Activated T-helper 1 cell treated with anti-CD3 and anti-CD28 coated beads, Interleukin-2, amount 50 U/mL, for 16 hours (primary cell): ENCODE data around the gene KATNB1.
"Not testable (repeated sequence)": the region's sequence is repeated elsewhere in the genome, so short reads cannot be mapped to it uniquely, and the experiment has no call there.

Source experiments
- DNase-seq, 2 donors: peaks; one replicate each; pipeline ENCODE4 v3.0.0-alpha.2; 2020; ENCODE audit warnings: low read depth in 1 of 2, low spot score in 1 of 2

Gene KATNB1

DNA sequence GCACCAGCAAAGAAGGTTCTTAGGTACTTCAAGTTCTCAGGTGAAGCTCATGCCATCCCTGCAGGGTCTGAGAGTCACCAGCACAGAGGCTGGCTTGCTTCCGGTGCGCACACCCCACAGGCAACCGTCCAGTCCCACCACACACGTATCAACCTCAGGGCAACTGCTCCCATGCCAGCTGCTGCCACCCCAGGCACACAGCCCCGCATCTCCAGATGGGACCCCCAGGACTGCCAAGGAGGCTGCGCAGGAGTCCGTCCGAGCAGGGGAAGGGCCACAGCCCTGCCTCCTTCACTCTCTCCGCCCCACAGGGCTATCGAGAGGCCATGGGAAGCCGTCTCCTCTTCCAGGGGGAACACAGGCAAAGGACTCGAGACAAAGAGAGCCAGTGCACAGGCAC, 53.4 kb downstream of the KATNB1 start:
- DNase-seq, result no peak

DNA sequence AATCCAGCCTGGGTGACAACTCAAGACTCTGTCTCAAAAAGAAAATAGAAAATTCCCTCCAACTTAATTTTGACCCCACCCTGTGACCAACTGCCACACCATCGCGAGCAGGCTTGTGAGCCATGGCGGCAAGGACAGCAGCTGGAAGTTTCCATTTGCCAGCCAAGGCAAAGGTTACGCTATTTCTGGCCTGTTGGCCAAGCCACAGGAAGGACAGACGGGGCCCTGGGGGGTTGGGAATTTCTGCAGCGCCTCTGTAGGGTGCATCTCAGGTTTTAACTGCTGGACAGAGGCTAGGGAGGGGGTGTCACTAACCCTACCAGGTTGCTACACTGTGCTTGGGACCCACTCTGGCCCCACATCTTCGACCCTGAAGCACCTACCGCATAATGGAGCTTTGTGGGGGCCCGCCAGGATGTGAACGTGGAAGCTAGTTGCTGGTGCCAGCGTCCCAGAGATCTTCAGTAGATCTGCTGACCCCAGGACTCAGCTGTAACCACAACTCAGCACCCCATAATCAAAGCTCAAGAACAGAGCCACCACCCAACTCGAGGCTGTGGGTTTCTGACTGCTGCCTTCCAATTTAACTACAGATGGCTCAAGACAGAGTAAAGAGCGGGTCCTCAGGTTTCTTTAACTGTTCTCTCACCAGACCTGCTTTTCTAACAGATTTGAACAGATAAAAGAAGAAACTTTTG, 55.8 kb downstream of the KATNB1 start:
- DNase-seq, result no peak

DNA sequence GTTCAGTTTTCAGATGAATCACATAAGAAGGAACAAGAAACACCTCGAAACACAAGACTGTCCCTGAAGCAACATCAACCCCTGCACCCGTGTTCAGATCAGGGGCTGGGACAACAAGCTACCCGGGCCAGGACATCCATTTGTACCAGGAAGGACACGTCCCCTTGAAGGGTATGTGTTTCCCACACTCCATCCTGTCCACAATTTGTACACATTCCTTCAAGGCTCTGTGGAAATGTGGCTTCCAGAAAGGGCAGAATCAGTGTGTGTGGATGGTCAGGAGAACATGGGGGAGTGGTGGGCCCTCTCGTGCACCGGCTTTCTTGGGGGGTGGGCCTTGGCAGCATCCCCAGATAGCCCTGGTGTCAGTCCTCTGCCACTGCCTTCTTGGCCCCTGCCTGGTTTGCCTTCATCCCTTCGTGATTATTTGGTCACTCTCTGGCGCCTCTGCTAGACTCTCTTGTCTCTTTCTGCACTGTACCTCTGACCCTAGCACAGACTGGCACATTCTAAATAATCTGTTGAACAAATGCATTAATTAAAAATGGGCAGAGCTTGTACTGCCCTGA, 56.4 kb downstream of the KATNB1 start:
- no peak for DNase-seq

DNA sequence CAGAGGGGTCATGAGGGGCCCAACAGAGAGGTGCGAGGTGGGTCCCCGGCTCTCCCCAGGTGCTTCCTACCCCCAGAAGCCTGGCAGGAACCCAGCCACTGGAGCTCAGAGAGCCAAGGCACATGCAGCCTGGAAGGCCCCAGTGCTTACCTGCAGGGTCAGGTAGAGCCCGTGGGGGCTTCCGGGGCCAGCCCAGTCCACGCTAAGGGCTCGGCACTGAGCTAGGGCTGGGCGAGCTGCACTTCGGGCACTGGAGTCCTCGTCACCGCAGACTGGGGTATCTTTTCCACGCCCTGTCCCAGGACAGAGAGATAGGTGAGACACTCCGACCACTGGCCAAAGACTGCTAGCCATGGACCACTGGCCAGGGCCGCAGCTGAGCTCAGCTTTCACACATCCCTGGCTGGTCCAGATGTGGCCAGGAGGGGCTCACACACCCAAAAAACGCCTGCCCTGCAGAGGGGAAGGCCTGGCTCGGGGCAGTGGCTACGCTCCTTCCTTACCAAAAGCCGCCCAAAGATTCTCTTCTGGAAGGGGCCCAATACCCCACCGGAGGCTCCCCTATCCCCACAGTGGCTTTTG, 59.4 kb downstream of the KATNB1 start:
- no peak for DNase-seq

DNA sequence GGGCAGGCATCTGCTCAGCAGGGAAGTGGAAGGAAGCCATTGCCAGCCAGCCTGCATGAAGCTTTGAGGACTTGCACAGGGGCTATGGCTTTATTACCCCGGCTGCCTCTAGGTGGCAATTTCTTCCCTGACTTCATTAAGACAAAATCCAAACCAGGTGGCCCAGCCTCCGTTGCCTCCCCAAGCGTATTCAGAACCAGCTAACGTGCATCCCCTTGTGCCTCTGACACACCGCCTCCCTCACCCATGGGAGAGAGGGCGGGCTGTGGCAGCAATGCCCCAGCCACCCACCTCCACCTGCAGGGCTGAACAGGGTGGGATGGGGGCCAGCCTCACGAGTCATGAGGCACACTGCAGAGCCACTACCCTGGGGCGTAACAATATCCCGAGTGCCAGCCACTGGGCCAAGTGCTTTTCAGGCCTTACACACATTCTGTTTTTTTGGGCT, 59.9 kb downstream of the KATNB1 start:
- no peak for DNase-seq

DNA sequence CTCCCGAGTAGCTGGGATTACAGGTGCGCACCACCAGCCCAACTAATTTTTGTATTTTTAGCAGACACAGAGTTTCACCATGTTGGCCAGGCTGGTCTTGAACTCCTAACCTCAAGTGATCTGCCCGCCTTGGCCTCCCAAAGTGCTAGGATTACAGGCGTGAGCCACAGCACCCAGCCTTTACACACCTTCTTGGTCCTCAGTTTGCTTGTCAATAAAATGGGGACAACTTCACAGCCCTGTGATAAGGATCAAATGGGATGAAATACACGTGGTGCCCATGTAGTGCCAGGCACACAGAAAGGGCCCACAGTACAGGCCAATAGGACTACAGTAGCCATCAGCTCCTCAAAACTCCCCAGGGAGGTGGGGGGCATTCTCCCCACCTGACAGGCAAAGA, 60.4 kb downstream of the KATNB1 start:
- not testable (repeated sequence) for DNase-seq

DNA sequence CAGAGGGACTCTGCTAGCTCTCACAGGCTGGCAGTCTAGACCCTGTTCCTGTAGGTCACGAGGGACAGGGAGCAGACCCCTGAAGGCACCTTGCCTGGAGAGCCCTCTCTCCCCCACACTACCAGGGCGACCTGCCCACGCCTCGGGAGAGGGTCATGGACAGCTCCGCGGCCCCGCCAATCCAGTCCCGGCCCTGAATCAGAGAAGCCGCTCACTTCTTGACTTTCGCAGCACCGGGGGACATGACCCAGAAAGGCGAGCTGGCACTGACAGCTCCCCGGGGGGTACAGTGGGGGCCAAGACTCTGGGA, 61.6 kb downstream of the KATNB1 start:
- DNase-seq, result no peak

DNA sequence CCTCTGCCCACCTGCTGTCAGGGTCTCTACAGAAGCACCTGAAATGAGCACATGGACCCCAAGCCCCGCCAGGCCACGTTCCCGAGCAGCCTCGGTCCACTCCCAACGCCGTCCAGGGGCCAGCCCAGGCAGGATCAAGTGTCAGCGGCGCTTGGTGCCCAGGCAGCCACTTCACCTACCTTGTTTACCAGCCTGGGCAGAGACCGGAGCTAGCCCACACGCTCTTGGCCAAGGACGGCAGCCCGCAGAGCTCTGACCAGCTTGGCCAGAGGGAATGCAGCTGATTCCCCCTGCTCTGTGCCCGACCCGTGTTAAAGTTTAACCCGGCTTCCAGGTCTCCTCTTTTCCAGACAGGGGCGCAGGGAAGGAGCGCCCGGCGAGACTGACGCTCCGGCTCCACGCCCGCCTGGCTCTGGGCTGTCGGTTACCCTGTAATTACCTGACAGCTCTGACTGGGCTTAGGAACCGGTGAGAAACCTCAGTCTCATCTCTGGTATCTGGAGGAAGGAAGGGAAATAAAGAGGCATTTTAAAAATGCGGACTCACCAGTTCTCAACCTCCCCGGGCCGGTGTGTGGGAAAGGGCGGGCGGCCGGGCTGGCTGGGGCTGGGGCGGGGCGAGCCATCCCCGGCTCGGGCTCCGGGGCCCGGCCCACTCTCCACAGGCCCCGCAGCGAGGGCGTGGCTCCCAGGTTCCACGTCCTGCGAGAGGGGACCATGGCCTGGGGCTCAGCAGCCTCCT, 62.1 kb downstream of the KATNB1 start:
- DNase-seq, result no peak

DNA sequence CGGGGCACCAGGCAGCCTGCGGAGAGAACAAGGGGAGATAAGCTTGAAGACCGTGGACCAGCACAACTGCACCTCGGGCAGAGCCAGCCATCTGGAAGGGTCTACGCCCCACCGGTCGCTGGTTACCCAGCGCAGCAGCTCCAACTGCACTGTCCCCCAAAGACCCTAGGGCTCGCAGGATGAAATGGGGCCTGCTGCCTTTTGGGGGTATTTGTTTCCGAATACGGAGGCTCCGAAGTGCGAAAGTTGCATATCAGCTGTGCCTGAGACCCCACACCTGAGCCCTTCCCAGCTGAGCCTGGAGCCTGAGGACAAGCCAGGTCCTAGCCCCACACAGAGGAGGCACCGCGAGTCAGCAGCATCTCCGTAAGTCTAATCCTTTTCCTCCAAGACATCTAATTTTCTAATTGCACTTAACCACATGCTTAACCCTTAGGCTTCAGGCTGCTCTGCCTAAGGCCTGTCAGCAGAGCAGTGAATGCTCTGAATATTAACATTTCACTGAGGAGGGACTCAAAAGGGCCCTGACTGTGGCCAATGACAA, 62.8 kb downstream of the KATNB1 start:
- DNase-seq, result no peak

DNA sequence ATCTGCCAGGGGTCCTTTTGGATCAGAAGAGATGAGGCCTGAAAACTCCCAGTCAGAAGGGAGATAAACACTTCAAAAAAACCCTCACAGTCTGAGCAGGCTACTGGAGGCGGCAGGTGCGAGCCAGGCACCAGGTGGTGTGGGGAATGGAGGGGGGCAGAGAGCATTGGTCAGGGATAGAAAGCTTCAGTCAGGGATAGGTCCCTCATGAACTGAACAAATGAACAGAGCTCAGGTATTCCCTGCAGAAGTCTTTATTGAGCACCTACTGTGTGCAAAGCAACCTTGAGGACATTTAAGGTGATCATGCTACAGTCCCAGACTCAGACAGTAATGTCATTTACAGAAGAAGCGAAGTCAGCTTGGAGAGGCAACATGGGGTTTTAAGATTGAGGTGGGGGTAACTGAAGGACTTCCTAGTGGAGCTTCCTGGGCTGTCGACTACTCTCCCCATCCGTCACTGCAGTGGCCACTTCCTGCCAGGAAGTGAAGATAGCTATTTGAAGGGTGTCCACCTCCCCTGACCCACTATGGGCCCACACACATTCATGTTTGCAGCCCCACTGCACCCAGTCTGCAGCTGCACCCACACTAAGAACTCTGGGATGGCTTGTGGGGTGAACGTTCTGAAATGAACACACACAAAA, 63.5 kb downstream of the KATNB1 start:
- DNase-seq, result no peak

DNA sequence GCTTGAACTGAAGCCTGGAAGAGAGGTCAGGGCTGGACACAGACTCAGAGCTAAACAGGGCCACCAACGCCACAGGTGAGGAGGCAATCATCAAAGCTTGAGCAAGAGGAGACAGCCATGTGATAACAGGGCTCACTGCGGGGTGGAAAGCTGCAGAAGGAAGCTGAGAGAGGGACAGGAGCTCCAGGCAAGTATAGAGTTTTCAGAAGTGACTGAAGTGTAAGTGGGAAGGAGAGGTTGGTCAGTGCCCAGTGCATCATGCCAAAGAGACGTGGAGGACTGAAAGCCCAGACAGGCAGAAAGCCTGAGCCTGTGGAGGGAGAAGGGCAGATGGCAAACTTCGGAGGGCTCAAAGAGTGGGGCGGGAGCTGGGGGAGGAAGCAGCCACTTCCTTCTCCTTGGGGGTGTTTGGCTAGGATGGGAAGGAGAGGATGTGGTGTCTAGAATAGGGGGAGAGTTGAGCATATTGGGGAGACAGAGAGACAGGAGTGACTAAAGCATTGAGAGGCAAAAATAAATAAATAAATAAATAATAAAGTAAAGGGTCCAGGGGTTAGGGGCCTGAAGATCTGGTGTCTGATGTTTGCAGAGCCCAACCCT, 64.1 kb downstream of the KATNB1 start:
- DNase-seq, result no peak

DNA sequence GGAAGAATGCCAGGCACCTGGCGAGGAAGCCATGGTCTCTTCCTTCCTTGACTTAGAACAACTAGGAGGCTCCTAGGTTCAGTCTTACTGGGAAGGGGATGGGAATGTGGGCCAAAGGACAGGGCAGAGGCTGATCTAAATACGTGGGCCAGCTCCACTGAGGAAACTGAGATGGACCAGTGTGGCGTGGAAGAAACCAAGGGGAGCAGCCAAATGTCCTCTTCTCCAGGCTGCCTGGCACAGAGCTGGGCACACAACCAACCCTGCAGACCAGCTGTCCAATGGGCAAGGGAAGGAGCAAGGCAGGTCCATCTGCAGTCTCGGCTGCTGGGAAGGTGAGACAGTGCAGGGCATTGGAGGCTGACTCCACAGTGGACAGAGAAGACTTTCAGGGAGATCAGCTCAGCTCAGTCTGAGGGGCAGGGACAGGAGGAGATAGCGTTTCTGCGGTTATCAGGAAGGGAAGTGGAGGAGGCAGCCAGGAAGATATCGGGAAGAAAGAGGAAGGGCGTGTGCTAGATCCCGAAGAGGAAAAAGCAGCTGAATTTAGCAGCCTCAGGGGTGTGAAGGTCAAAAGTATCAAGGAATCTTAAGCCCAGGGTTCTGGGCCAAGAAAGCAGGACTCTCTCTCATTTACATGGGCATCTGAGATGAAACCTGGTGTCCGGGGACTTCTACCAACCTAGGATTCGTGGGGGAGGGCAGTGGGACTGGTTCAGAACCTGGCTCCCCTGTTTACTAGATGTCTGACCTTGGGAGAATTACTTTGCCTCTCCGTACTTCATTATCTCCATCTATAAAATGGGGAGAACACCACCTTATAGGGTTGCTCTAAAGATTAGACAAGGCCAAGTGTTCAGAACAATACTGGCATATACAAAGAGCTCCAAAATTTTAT, 64.9 kb downstream of the KATNB1 start:
- DNase-seq, result no peak

DNA sequence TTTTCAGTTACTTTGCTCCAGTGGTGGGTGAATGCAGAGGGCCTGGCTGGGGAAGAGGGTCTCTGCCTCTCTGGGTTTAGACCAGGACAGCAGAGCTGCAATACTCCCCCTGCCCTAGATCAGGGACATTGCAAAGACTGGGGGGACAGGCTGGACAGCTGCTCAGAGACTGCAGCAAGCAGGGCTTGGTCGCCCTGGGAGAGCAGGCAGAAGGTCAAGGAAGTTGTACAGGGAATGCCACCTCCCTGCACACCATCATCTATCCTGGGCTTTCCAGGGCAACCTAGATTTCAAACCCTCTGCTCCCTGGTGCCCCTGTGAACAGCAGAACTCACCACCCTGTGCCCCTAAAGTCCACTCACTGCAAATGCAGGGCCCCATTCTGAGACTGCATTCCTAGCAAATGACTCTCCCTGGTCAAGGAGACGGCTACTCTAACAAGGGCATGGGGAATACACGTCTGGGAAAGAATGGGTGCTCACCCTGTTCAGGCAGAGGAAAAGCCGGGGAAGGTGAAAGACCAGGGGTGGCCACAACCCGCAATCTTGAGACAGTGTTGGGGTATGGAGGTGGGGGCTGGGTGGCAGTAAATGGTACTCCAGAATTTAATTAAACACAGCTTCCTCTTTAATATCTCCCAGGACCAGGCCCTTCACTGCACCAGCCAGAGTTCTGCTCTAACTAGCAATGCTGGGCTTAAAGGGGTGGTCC, 65.7 kb downstream of the KATNB1 start:
- DNase-seq, result no peak

DNA sequence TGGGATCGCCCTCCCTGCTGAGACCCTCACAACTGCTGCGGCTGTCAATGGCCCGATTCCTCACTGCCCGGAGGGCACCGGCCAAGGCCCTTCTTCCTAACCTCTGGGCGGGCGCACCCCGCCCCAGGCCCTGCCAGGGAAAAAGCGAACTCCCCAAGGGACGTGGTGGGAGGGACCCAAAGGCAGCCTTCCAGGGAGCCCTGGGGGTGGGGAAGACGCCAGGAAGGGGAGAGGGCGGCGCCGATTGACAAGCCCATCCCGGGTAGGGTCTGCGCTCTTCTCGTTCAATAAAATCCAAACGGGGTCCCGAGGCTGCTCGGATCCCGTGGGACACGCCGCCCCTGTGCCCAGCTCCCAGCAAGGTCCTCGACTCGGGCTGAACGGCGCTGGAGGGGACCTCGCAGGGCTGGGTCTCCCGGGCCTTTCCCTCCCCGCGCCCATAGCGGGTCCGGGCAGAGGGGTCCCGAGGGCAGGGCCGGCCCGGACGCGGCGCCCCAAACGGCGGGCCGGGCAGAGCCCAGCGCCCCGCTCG, 66.3 kb downstream of the KATNB1 start:
- DNase-seq, result no peak

DNA sequence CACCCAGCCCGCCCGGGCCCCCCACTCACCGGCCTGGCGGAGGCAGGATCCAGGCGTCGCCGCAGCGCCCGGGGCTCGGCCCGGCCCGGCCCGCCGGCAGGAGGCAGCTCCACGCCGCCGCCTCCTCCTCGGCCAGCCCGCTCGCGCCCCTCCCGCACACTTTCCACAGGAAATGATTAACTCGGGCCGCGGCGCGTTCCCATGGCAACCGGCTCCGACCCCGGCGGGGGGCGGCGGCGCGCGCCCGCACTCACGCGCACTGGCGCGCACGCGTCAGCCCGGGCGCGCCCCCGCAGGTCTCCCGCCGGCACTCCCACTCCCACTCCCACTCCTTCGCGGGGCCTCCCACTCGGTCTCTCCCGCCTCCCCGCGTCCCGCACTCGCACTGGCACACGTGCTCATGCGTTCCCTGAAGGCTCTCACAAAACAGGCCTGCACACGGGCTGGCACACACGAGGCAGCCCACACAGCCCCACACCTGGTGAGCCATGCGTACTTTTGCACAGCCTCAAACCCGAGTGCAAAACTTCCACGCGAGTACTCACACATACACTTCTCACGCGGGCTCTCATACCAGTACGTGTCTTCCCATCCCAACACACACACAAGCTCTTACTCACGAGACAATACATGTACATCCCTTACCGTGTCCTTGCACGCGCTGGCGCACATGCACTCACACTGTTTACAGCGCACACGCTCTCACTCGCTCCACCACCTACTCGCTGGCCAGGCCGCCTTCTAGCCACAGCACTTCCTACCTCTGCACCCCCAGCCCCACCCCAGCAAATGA, 67.0 kb downstream of the KATNB1 start, which contains the start of gene KIFC3:
KIFC3 (minus strand) TSS at position 151 of the 793 bp plus-strand sequence. CDS start 4,248 bp downstream, outside the sequence.
- peak; percentile 38 to 54 for DNase-seq

DNA sequence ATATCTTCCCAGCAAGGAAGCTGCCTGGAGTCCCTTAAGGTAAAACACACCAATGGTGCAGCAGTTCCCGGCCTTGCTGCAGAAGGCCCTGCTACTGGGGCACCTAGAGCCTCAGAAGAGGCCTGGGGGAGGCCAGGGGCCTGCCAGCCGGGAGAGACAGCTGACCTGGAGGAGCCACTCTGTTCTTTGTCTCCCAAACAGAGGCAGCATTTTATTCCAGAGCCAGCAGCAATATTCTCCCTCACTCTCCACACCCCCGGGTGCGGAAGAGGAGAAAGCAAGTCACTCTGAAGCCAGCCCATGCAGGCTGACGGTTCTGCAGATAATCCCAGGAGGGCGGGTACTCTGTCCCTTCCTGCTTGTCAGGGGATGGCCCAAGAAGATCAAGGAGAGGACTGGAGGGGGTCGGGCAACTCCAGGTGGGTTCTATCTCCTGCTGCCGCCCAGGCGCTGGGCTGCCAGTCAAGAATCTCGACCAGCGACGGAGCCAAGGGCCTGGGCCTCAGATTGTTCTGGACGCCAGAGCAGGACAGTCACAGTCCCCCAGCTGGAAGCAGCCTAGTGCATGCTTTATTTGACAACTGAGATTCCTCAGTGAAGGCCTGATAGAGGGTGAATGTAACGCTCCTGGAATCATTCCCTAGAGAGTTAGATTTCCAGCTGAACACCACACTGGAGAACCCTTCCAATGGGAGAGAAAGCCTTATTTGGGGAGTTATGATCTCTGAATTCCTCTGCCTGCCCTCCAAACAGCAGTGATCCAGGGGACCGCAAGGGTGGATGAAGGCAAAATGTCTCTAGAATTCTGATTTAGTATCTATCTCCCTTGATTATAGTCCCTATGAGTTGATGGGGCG, 67.8 kb downstream of the KATNB1 start:
- DNase-seq, result no peak

DNA sequence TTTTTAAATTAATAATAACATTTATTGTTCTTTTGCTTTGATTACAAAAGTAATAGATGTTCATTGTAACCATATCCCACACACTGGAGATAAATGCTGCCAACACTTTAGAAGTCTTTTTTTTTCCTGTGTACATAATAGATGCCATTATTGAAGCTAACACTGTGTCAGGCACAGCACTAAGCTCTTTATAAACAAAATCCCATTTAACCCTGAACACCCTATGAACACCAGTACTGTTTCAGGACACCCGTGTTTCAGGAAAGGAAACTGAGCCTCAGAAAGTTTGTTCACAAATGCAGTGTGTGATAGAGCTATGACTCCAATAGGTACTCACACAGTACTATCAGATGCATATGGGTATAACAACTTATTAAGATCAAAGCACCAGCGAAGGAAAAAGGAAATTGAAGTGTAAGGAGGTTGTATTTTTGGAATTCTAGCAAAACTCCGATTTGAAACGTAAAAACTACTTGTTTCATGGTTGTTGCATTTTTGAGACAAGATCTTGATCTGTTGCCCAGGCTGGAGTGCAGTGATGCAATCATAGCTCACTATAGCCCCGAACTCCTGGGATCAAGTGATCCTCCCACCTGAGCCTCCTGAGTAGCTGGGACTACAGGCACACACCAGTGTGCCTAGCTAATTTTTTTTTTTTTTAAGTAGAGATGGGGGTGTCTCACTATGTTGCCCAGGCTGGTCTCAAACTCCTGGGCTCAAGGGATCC, 68.7 kb downstream of the KATNB1 start:
- DNase-seq, result no peak
